GM08714 (cell line): ENCODE measurements around the gene TEX13C.

Source experiments
- H3K4me3 ChIP-seq: fragments of 200-500 bp; sonication (Bioruptor generic); 2 replicates; pipeline ENCODE4 v1.5.1; 2014; ENCODE audit warnings: mild to moderate bottlenecking, low read length, inconsistent platforms
- ZNF274 ChIP-seq: IDR thresholded peaks from 2 replicates; pipeline ENCODE4 v1.6.1; 2012; ENCODE audit warnings: mild to moderate bottlenecking, low read depth, low read length

TEX13C gene

DNA sequence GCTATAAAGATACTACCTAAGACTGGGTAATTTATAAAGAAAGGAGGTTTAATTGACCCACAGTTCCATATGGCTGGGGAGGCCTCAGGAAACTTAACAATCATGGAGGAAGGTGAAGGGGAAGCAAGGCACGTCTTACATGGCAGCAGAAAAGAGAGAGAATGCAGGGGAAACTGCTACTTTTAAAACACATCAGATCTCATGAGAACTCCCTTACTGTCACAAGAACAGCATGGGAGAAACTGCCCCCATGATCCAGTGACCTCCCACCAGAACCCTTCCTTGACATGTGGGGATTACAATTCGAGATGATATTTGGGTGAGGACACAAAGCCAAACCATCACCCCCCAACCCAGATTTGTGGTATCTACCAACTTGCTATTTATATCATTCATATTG lies 13.9 kb downstream of the TEX13C start:
- no peak for TF ChIP-seq ZNF274
- H3K4me3 ChIP-seq, result no peak overlapping the region

DNA sequence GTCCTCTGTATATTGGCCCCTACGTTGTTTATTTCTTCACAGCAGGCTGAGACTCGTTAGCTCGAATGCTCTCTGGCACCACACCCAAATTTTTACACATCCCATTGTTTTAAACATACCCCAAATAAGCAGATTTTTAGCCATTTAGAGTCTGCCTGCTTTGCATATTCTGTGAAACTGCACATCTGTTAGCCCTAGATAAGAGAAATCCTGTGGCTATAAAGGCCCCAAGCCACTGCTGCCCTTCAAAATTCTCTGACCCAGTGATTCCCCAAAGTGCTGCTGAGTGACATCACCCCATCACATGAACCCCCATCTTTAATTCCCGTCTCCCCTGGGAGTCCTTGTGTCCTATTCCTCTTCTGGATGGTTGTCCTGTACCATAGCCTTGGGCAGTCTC lies 20.8 kb downstream of the TEX13C start:
- no peak for TF ChIP-seq ZNF274
- H3K4me3 ChIP-seq, result no peak overlapping the region

DNA sequence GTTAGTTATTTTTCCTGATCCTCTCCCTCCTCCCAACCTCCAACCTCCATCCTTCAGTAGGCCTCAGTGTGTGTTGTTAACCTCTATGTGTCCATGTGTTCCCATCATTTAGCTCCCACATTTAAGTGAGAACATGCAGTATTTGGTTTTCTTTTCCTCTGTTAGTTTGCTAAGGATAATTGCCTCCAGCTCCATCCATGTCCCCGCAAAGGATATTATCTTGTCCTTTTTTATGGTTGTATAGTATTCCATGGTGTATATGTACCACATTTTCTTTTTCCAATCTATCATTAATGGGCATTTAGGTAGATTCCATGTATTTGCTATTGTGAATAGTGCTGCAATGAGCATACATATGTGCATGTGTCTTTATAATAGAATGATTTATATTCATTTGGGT lies 54.5 kb downstream of the TEX13C start:
- H3K4me3 ChIP-seq, result no peak overlapping the region
- no peak for TF ChIP-seq ZNF274
